Myocyte (in vitro differentiated cells): ENCODE measurements around the gene IQCF2. TPM values are rescaled to one million over a fixed set of nuclear protein-coding genes. Genes with fewer than 3 reads are reported as not detected.
"Not testable (repeated sequence)": the region's sequence is repeated elsewhere in the genome, so short reads cannot be mapped to it uniquely, and the experiment has no call there.

ENCODE experiments used
- DNase-seq: peaks from one replicate; pipeline ENCODE4 v3.0.0-alpha.2; 2012; ENCODE audit warnings: low read depth
- total RNA-seq: library from RNA; depleted of rRNA; stranded (reverse); fragments of >200 nt; gene quantifications from 2 replicates; pipeline ENCODE4 v1.2.3, GENCODE V29; 2014

IQCF2 gene
- total RNA-seq, 1 donor from 2014 or later = not detected

DNA sequence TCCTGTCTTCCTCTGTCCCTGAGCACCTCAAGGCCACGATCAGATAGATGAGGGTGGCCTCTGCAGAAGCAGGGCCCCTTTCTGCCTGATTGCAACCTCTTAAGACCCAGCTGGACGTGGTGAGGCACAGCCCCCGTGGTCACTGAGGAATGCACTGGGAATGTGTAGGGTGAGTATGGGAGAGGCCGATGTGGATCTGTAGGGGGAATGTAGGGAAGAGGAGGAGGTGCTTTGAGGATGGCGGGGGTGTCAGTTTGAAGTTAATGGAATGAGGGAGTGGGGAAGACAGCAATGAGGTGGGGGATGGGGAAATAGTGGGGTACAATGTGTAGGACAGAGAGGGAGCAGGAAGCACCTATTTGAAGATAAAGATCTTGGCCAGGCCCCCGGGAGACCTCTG lies 14.8 kb downstream of the IQCF2 start:
- DNase-seq = no peak

DNA sequence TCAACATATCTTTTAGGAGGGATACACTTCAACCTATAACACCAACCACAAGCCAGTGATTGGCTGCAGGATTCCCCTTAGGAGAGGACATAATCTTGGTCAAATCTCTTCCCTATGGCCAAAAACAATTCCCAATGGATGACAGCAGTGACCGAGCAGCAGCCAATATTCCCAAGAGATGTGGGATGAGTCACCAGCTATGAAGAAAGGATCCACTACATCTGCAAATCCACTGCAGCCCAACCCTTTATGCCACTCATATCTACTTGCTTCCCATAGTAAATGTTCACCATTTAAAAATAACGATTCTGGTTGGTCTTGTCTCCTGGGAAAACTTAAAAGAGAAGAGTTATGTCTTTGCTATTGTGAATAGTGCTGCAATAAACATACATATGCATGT lies 18.5 kb downstream of the IQCF2 start:
- DNase-seq = no peak

- DNase-seq = no peak
These were observed 25.0 kb downstream of the IQCF2 start for GRCh38 chr3:51886447-51886846.

GRCh38 chr3:51887620-51888019 lies 26.2 kb downstream of the IQCF2 start:
- DNase-seq = no peak

- DNase-seq = no peak
These were observed 27.2 kb downstream of the IQCF2 start for GRCh38 chr3:51888463-51889105.

DNA sequence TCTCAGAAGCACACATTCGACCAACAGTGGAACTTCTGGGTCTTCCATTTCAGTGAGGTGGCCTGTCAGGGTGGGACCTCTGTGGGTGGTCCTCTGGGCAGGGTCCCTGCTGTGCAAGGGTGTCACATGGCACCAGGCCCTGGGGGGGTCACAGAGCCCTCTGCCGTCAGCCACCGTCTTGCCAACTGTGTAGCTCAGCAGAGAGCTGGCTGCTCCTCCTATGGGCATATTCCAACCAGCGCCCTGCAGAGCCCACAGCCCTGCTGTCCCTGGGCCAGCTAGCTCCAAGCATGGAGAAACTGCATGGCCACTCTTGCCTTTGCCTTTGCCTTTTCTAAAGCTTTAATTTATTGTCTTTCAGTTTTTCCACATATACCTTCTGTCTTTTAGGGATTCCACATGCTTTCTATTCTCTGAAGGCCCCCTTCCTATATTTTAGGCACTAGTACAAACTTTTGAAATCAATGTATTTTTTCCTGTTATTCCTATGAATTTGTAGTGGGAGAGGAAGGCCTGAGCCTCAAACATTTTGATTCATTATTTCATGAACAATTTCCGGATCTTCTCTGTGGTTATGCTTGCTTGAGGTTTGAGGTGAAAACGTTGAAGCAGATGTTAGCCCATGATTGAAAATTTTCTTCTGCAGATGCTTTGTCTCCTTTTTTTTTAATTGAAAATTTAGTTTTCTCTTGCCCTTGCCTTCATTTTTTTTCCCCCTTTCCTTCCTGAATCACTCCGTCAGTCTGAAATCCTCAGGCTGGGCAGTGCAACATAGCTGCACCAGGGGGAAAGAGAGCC lies 30.0 kb downstream of the IQCF2 start:
- no peak for DNase-seq

DNA sequence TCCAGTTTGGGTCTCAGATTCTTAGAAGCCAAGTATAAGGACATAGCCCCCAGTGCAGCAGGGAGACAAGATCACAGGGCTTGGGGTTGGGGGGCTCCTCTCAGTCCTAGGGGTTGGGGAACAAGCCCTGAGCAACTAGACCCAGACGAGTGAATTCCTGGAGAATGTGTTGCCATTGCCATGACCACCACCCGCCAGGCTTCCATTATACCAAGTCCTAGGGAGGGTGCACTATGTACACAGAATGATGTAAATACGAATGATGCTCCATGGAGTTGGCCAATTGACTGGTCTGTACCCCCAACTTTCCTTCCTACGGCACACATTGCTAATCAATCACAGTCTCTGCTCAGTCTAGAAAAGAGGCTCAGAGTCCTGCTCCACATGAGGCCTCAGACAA lies 33.0 kb downstream of the IQCF2 start:
- no peak for DNase-seq

DNA sequence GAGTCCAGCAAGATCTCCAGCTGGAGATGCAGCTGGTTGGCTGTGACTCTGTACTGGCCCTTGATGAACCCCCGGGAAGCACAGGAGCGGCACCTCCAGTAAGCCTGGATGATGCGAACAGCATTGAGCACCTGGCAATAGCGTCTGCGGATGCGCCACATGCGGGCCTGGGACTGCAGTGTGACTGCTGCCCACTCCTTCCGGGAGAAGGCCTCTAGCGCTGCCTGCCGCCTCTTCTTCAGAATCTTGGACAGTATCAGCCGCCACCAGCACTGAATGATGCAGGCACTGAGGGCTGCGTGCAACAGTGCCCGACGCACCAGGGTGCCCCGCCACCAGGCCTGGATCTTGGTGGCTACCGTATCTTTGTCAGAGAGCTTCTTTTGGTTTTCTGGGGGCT lies 33.5 kb downstream of the IQCF2 start:
- DNase-seq = no peak

- DNase-seq = no peak
These were observed 35.3 kb downstream of the IQCF2 start for GRCh38 chr3:51896607-51897305.

DNA sequence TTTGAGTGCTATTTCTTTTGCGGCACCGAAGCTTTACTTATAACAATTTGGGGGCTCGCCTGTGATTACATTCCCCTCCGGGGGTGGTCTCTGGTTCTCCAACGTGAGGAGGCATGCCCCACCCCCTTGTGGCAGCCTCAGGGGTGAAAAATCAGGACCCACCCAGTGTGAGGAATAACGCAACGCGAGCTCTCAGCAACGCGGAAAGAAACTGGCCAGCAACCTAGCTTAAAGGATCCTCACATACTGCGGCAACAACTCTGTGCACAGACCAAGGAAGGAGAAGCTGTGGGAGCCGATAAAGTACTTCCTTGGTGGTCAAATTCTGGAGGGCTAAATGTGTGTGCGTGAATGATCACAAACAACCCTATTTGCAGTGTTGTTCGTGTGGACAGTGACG lies 36.0 kb downstream of the IQCF2 start:
- DNase-seq = no peak

- not testable (repeated sequence) for DNase-seq
These were observed 38.6 kb downstream of the IQCF2 start for GRCh38 chr3:51900043-51900442.

DNA sequence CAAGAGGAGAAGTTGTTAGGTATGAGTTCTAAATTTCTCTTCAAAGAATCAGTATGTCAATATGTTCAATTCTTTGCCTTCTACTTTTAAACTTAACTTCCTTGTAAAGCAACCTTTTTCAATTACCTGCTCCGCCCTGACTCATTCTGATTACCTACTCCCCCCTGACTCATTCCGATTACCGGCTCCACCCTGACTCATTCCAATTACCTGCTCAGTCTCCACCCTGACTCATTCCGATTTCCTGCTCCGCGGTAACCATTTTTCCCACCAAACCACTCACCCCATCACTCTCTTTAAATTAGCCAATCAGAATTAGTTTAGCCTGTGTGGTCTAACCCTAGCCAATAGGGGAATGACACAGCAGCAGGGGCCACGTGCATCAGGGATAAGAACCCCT lies 40.9 kb downstream of the IQCF2 start:
- not testable (repeated sequence) for DNase-seq

DNA sequence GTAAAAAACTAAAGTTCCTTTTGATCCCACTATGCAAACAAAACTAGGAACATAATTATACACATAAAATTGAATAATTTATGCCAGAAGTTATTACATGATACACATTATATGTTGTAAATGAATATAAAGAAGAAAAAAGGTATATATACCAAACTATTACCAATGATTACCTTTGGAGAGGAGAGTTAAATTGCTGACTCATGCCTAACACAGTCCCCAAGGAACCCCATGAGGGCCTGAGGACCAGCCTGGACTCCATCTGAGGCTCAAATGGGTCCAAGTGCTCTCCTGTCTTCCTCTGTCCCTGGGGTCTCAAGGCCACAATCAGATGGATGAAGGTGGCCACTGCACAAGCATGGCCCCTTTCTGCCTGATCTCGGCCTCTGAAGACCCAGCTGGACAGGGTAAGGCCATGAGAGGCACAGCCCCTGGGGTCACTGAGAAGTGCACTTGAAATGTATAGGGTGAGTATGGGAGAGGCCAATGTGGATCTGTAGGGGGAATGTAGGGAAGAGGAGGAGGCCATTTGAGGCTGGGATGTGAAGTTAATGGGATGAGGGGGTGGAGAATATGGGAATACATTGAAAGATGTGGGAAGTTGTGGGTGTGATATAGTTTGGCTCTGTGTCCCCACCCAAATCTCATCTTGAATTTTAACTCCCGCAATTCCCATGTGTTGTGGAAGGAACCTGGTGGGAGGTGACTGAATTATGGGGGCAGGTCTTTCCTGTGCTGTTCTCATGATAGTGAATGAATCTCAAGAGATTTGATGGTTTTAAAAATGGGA lies 42.8 kb downstream of the IQCF2 start:
- no peak for DNase-seq

DNA sequence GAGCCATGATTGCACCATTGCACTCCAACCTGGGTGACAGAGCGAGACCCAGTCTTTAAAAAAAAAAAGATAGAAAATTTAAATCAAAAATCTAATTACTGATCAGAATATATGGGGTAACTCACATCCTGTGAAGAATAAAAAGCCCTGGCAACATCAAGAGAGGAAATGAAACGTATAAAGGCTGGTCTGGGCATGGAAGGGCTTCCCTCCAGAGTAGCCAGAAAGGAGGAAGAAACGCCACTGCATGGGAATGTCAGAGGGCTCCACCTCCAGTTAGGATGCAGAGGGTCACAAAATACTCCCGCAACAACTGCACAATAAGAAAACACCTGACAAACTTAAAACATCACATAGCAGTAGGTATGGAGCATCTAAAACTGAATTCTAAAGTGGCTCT lies 46.6 kb downstream of the IQCF2 start:
- DNase-seq = no peak

Other genes with a start within 250 kb of the IQCF2 start
- gene TEX264, start 190.4 kb upstream of the IQCF2 start, total RNA-seq = 62.4 and 69.8 TPM in 2 replicates
- gene GRM2, start 154.5 kb upstream of the IQCF2 start, total RNA-seq = 0.11 and 0.31 TPM in 2 replicates
- not detected in 2 replicates for gene IQCF6, start 82.4 kb upstream of the IQCF2 start, total RNA-seq
- not detected in 2 replicates for gene IQCF5, start 14.0 kb downstream of the IQCF2 start, total RNA-seq
- gene IQCF1, start 41.7 kb downstream of the IQCF2 start, total RNA-seq = not detected in 2 replicates
- 22.1 and 22.3 TPM in 2 replicates for gene RRP9, start 80.3 kb downstream of the IQCF2 start, total RNA-seq
- 21.7 and 24.0 TPM in 2 replicates for gene PARP3, start 80.7 kb downstream of the IQCF2 start, total RNA-seq
- gene GPR62, start 93.8 kb downstream of the IQCF2 start, total RNA-seq = not detected in 2 replicates
- gene PCBP4, start 105.8 kb downstream of the IQCF2 start, total RNA-seq = 159 and 351 TPM in 2 replicates
- gene ABHD14B, start 112.4 kb downstream of the IQCF2 start, total RNA-seq = 31.6 and 32.5 TPM in 2 replicates
- 20.6 and 38.8 TPM in 2 replicates for gene ABHD14A, start 113.4 kb downstream of the IQCF2 start, total RNA-seq
- 44.5 and 52.9 TPM in 2 replicates for gene ACY1, start 121.9 kb downstream of the IQCF2 start, total RNA-seq
- gene RPL29, start 134.3 kb downstream of the IQCF2 start, total RNA-seq = 1,456 and 1,610 TPM in 2 replicates
- gene DUSP7, start 195.0 kb downstream of the IQCF2 start, total RNA-seq = 8.9 and 12.3 TPM in 2 replicates